WI38 (cell line): ENCODE measurements around the gene WFDC1.

Experiments used
- H3K4me3 ChIP-seq: 2 replicates; pipeline ENCODE4 v1.5.1; 2011; ENCODE audit warnings: low read depth, mild to moderate bottlenecking, control low read depth, low read length
- TF ChIP-seq, protein P1 (sequence below): IDR thresholded peaks from 2 replicates; pipeline ENCODE4 v1.5.1; 2012; ENCODE audit warnings: low read depth, mild to moderate bottlenecking, control low read depth, low read length

WFDC1 gene

GRCh38 chr16:84254062-84254461 is 40.6 kb upstream of the WFDC1 start:
- TF ChIP-seq, protein P1, sequence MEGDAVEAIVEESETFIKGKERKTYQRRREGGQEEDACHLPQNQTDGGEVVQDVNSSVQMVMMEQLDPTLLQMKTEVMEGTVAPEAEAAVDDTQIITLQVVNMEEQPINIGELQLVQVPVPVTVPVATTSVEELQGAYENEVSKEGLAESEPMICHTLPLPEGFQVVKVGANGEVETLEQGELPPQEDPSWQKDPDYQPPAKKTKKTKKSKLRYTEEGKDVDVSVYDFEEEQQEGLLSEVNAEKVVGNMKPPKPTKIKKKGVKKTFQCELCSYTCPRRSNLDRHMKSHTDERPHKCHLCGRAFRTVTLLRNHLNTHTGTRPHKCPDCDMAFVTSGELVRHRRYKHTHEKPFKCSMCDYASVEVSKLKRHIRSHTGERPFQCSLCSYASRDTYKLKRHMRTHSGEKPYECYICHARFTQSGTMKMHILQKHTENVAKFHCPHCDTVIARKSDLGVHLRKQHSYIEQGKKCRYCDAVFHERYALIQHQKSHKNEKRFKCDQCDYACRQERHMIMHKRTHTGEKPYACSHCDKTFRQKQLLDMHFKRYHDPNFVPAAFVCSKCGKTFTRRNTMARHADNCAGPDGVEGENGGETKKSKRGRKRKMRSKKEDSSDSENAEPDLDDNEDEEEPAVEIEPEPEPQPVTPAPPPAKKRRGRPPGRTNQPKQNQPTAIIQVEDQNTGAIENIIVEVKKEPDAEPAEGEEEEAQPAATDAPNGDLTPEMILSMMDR: no peak

GRCh38 chr16:84255050-84255810 is 39.4 kb upstream of the WFDC1 start:
- TF ChIP-seq, protein P1: no peak
- no peak overlapping the region for H3K4me3 ChIP-seq

More at GRCh38 chr16:84254062-84254461, 40.6 kb upstream of the WFDC1 start:
- H3K4me3 ChIP-seq: no peak overlapping the region

- H3K4me3 ChIP-seq: no peak overlapping the region
- TF ChIP-seq, protein P1: no peak
Measured at GRCh38 chr16:84258266-84258665, 36.4 kb upstream of the WFDC1 start.

DNA sequence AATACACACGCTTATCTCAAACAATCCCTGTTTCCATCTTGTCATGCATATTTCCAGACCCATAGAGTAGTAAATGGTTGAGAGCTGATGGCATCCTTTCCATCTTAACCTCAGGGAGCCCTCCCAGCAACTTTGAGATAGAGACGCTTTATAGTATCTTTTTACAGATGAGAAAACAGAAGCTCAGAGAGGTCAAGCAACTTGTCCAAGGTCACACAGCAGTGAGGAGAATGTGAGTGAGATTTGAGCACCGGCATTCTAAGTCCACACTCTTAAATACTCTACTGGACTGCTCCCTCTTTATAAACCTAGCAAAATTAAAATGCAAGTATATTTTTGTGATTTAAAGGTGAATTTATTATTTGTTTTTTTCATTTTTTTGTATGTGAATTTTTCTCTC is 35.0 kb upstream of the WFDC1 start:
- TF ChIP-seq, protein P1: no peak

GRCh38 chr16:84260766-84261554 is 33.7 kb upstream of the WFDC1 start:
- TF ChIP-seq, protein P1: no peak
- H3K4me3 ChIP-seq: no peak overlapping the region

More for the DNA sequence above, 35.0 kb upstream of the WFDC1 start:
- no peak overlapping the region for H3K4me3 ChIP-seq

DNA sequence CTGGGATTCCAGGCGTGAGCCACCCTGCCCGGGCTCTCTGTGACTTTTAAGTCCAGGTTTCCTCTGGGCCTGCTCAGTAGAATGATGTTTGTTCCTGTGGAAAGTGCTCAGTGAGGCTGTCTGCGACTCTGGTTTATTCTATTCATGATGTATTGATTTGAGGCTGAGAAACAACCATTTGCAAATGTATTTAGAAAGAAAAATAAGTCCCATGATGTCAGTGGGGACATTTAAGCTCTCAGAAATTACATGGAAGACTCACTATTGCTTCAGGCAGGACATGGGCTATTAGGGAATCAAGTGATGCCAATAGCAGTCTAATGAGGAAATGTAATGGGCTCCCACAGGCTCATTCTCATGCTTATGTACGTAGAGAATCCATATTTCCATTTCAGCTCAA is 32.6 kb upstream of the WFDC1 start:
- TF ChIP-seq, protein P1: no peak

GRCh38 chr16:84262939-84263338 is 31.7 kb upstream of the WFDC1 start:
- H3K4me3 ChIP-seq: no peak overlapping the region
- TF ChIP-seq, protein P1: no peak

More for the DNA sequence above, 32.6 kb upstream of the WFDC1 start:
- no peak overlapping the region for H3K4me3 ChIP-seq
